Choroid plexus epithelial cell (primary cell): Measurements from ENCODE around the gene GRHPR.

Source experiments
- DNase-seq: peaks from one replicate; pipeline ENCODE4 v3.0.0-alpha.2; 2010; ENCODE audit warnings: low read depth
- H3K4me3 ChIP-seq: 2 replicates; pipeline ENCODE4 v1.5.1; 2011; ENCODE audit warnings: low read depth, mild to moderate bottlenecking, control low read depth, low read length, moderate library complexity
- CTCF ChIP-seq: conservative IDR thresholded peaks from 2 replicates; pipeline ENCODE4 v1.5.1; 2011; ENCODE audit warnings: low read depth, mild to moderate bottlenecking, control low read depth, inconsistent platforms, low read length, moderate library complexity

GRHPR gene

GRCh38 chr9:37408933-37409710 is 13.4 kb upstream of the GRHPR start:
- no peak for TF ChIP-seq CTCF

GRCh38 chr9:37410354-37410861 is 12.1 kb upstream of the GRHPR start:
- H3K4me3 ChIP-seq = no peak overlapping the region
- DNase-seq = no peak
- TF ChIP-seq CTCF = no peak

More at GRCh38 chr9:37408933-37409710, 13.4 kb upstream of the GRHPR start:
- H3K4me3 ChIP-seq = no peak overlapping the region
- no peak for DNase-seq

GRCh38 chr9:37410969-37411785 is 11.3 kb upstream of the GRHPR start:
- DNase-seq = peak; percentile 43
- peak; percentile 69 for TF ChIP-seq CTCF
- no peak overlapping the region for H3K4me3 ChIP-seq

GRCh38 chr9:37412431-37413151 is 9.9 kb upstream of the GRHPR start:
- no peak overlapping the region for H3K4me3 ChIP-seq
- peak; percentile 26 for DNase-seq
- TF ChIP-seq CTCF = no peak

GRCh38 chr9:37413311-37413710 is 9.2 kb upstream of the GRHPR start:
- DNase-seq = no peak
- TF ChIP-seq CTCF = no peak
- H3K4me3 ChIP-seq = no peak overlapping the region

GRCh38 chr9:37414503-37414943 is 8.0 kb upstream of the GRHPR start:
- H3K4me3 ChIP-seq = no peak overlapping the region
- no peak for DNase-seq
- no peak for TF ChIP-seq CTCF
